Effector memory CD4-positive, alpha-beta T cell (primary cell): ENCODE results near the gene NPC1L1.
"Not testable (repeated sequence)": the region's sequence is repeated elsewhere in the genome, so short reads cannot be mapped to it uniquely, and the experiment has no call there.

Source experiments
- DNase-seq, 3 donors: peaks; one replicate each; pipeline ENCODE4 v3.0.0-alpha.2; 2020
- H3K27ac ChIP-seq: 2 replicates; pipeline ENCODE4 v1.7.0; 2013; ENCODE audit warnings: mild to moderate bottlenecking, low read length, moderate library complexity; ENCODE audit not compliant: insufficient read depth, poor library complexity, severe bottlenecking
- H3K27me3 ChIP-seq: replicated peaks from 2 replicates; pipeline ENCODE4 v1.7.0; 2013; ENCODE audit warnings: mild to moderate bottlenecking, low read length; ENCODE audit not compliant: insufficient read depth, control insufficient read depth, poor library complexity, severe bottlenecking
- H3K36me3 ChIP-seq: 2 replicates; pipeline ENCODE4 v1.7.0; 2013; ENCODE audit warnings: mild to moderate bottlenecking, low read length, moderate library complexity; ENCODE audit not compliant: control insufficient read depth, insufficient read depth
- H3K4me1 ChIP-seq: 2 replicates; pipeline ENCODE4 v1.7.0; 2013; ENCODE audit warnings: low read length, mild to moderate bottlenecking; ENCODE audit not compliant: control insufficient read depth, insufficient read depth, poor library complexity, severe bottlenecking
- H3K4me3 ChIP-seq: 2 replicates; pipeline ENCODE4 v1.7.0; 2013; ENCODE audit warnings: low read length, low read depth, mild to moderate bottlenecking; ENCODE audit not compliant: insufficient read depth, poor library complexity, severe bottlenecking
- H3K9me3 ChIP-seq: 2 replicates; pipeline ENCODE4 v1.7.0; 2013; ENCODE audit warnings: mild to moderate bottlenecking, low read length, moderate library complexity; ENCODE audit not compliant: control insufficient read depth

The NPC1L1 gene

GRCh38 chr7:44520574-44520973 lies 20.6 kb downstream of the NPC1L1 start:
- Histone ChIP-seq H3K9me3 (no peaks in the 10 kb centered on the region), H3K27me3 (no peaks in the 10 kb centered on the region), H3K4me3 (no peak overlapping the region), H3K27ac (no peak overlapping the region), H3K36me3 (no peaks in the 10 kb centered on the region), H3K4me1 (no peaks in the 10 kb centered on the region)
- no peak for DNase-seq

- Histone ChIP-seq H3K9me3 (no peaks in the 10 kb centered on the region), H3K27me3 (no peaks in the 10 kb centered on the region), H3K36me3 (no peaks in the 10 kb centered on the region), H3K4me1 (no peaks in the 10 kb centered on the region), H3K27ac (no peak overlapping the region), H3K4me3 (no peak overlapping the region)
- no peak for DNase-seq
These were observed 21.6 kb downstream of the NPC1L1 start for GRCh38 chr7:44519546-44519945.

GRCh38 chr7:44518761-44519160 lies 22.4 kb downstream of the NPC1L1 start:
- Histone ChIP-seq H3K27me3 (no peaks in the 10 kb centered on the region), H3K36me3 (no peaks in the 10 kb centered on the region), H3K9me3 (no peaks in the 10 kb centered on the region), H3K27ac (no peak overlapping the region), H3K4me1 (no peaks in the 10 kb centered on the region), H3K4me3 (no peak overlapping the region)
- DNase-seq = no peak

- no peaks in the 10 kb centered on the region for H3K27me3 ChIP-seq
- no peaks in the 10 kb centered on the region for H3K9me3 ChIP-seq
- H3K4me3 ChIP-seq = no peak overlapping the region
- H3K4me1 ChIP-seq = no peaks in the 10 kb centered on the region
- H3K36me3 ChIP-seq = no peaks in the 10 kb centered on the region
- H3K27ac ChIP-seq = no peak overlapping the region
- no peak for DNase-seq
These were observed 24.0 kb downstream of the NPC1L1 start for GRCh38 chr7:44517175-44517574.

GRCh38 chr7:44515590-44516268 lies 25.4 kb downstream of the NPC1L1 start:
- no peak for DNase-seq
- no peak overlapping the region for H3K27ac ChIP-seq
- H3K36me3 ChIP-seq = no peaks in the 10 kb centered on the region
- H3K9me3 ChIP-seq = no peaks in the 10 kb centered on the region
- no peak overlapping the region for H3K4me3 ChIP-seq
- no peaks in the 10 kb centered on the region for H3K27me3 ChIP-seq
- no peaks in the 10 kb centered on the region for H3K4me1 ChIP-seq

GRCh38 chr7:44512736-44513135 lies 28.4 kb downstream of the NPC1L1 start:
- no peaks in the 10 kb centered on the region for H3K27me3 ChIP-seq
- no peak for DNase-seq
- H3K4me3 ChIP-seq = no peak overlapping the region
- no peaks in the 10 kb centered on the region for H3K9me3 ChIP-seq
- no peaks in the 10 kb centered on the region for H3K36me3 ChIP-seq
- no peak overlapping the region for H3K27ac ChIP-seq
- H3K4me1 ChIP-seq = no peaks in the 10 kb centered on the region

GRCh38 chr7:44511863-44512468 lies 29.2 kb downstream of the NPC1L1 start:
- H3K36me3 ChIP-seq = no peaks in the 10 kb centered on the region
- no peaks in the 10 kb centered on the region for H3K4me1 ChIP-seq
- no peak overlapping the region for H3K4me3 ChIP-seq
- DNase-seq = no peak
- H3K27ac ChIP-seq = no peak overlapping the region
- H3K9me3 ChIP-seq = no peaks in the 10 kb centered on the region
- no peaks in the 10 kb centered on the region for H3K27me3 ChIP-seq

GRCh38 chr7:44511236-44511635 lies 29.9 kb downstream of the NPC1L1 start:
- Histone ChIP-seq H3K27ac (no peak overlapping the region), H3K4me3 (no peak overlapping the region), H3K36me3 (no peaks in the 10 kb centered on the region), H3K4me1 (no peaks in the 10 kb centered on the region), H3K27me3 (no peaks in the 10 kb centered on the region), H3K9me3 (no peaks in the 10 kb centered on the region)
- no peak for DNase-seq

GRCh38 chr7:44508328-44509030 lies 32.7 kb downstream of the NPC1L1 start:
- H3K27me3 ChIP-seq = no peaks in the 10 kb centered on the region
- no peak for DNase-seq
- H3K4me1 ChIP-seq = no peaks in the 10 kb centered on the region
- H3K9me3 ChIP-seq = no peaks in the 10 kb centered on the region
- no peak overlapping the region for H3K4me3 ChIP-seq
- H3K36me3 ChIP-seq = no peaks in the 10 kb centered on the region
- H3K27ac ChIP-seq = no peak overlapping the region

- H3K27me3 ChIP-seq, H3K27ac ChIP-seq, H3K4me3 ChIP-seq, H3K36me3 ChIP-seq, DNase-seq, H3K4me1 ChIP-seq, H3K9me3 ChIP-seq: not testable (repeated sequence)
These were observed 34.4 kb downstream of the NPC1L1 start for GRCh38 chr7:44506592-44507288.
